ENCODE data around the gene XRCC5.

DNA sequence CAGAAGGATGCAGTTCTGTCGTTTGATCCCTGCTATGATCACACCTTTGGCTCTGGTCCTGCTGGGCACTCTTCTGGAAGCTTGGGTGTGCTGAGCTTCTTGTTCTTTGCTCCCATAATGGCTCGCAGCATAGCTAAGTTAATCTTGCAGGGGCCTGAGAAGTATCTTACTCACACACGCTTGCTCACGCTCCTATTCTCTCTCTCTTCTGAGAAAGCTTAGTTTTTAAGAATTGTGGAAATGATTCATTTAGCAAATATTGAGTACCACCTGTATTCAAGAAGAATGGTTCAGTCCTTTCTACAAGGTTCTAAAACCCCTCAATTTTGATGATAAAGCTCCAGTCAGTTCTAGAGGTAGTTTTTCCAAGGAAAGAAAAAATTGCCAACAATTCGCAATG, 40.6 kb downstream of the XRCC5 start:
- TF ChIP-seq TAF1 (IDR thresholded peaks at IDR 0.05; ENCODE audit: borderline replicate concordance, low read depth, low read length) = no peak
- TF ChIP-seq POLR2A (IDR thresholded peaks at IDR 0.05; ENCODE audit: low read depth, low read length) = no peak

Data from GM12892 (cell line).